Measurements from ENCODE around the gene AIRE.

DNA sequence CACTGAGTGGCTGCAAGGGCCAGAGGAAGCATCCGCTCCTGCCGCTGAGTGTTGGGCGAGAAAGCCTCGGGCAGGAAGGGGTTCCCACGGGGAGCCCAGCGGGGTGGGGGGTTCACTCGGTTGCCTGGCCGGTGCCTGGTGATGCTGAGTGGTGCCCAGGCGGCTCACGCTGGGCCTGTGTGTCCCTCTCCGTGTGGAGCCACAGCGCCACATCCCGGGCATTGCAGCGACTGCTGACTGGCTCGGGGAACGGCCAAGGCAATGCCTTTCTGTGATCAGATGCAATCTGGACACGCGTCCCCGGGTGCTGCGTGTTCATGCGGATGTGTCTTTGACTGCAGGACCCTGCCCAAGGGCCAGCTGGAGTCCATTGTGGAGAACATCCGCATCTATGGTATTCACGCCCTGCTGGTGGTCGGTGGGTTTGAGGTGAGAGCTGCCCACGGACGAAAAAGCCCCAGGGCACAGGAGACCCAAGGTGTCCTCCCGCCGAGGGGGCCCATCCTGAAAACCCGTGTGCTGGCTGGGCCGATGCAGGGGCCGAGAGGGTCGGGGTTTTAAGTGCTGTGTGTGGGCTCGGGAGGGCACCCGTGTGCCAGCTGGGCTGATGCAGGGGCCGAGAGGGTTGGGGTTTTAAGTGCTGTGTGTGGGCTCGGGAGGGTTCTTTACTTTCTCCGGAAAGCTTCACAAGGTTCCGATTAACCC, 37.1 kb downstream of the AIRE start:
- TF ChIP-seq POLR2A (IDR thresholded peaks at IDR 0.05; ENCODE audit: low read depth, low read length) = no peak
- TF ChIP-seq POLR2AphosphoS5 (IDR thresholded peaks at IDR 0.05; ENCODE audit: low read depth, low read length) = no peak
